ENCODE results near the gene CNOT3.
"Not testable (repeated sequence)": the region's sequence is repeated elsewhere in the genome, so short reads cannot be mapped to it uniquely, and the experiment has no call there.

CNOT3 gene

DNA sequence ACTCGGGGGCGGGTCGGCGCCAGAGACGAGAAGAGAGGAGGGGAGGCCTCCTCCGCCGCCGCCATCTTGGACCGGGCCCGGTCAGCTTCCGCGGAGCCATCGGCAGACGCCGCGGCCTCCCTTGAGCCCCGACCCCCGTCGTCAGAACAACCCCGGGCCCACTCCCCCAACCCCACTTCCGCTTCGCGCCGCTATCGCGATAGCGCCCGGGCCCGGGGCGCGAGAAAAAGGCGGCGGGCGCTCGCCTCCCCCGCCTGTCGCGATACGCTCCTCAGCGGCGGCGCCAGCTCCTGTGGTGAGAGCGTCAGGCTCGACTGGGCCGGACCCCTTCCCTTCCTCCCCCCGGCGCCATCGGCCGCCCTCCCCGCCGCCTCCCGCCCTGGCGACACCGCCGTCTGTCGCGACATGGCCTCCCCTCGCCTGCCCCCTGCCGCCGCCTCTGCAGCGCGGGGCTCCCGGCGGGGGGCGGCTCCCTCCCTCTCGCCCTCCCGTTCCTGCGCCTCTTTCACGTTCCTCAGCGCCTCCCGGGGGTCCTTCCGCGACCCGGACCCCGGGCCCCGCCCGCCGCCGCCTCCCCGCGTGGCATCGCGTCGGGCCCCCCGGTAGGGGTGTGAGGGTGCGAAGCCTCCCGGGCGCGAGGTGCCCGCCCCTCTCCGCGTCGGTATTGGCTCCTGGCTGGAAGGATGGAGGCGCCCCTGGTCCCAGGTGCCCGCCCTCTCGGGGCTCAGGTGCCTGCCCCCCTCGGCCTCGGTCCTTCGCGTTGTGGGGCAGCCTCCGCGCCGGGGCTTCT is at the start of gene CNOT3:
TSS of gene CNOT3 (plus strand) at position 64 of the 790 bp plus-strand sequence. CDS start 5,217 bp downstream, outside the sequence.
- intact Hi-C loops (cut with DNase I), result loop anchor here (1.0 to 2.0 kb wide), 2 partner anchors 23 to 35 kb away; partner anchors contain the start of genes NDUFA3, PRPF31 and TFPT
- no peak for DNase-seq

GRCh38 chr19:54094426-54095000 is 43.0 kb upstream of the CNOT3 start:
- intact Hi-C loops (cut with DNase I), result no loop called here
- peak in 3 of 10 donors; percentile 6 to 16 (median 15) for DNase-seq

GRCh38 chr19:54095136-54095858 is 42.3 kb upstream of the CNOT3 start:
- intact Hi-C loops (cut with DNase I), result no loop called here
- DNase-seq, result peak in 3 of 10 donors; percentile 52 to 81 (median 66)

- peak in 8 of 10 donors; percentile 24 to 92 (median 48) for DNase-seq
- intact Hi-C loops (cut with DNase I), result not testable (repeated sequence)
Measured at GRCh38 chr19:54095859-54096616, 41.5 kb upstream of the CNOT3 start.

DNA sequence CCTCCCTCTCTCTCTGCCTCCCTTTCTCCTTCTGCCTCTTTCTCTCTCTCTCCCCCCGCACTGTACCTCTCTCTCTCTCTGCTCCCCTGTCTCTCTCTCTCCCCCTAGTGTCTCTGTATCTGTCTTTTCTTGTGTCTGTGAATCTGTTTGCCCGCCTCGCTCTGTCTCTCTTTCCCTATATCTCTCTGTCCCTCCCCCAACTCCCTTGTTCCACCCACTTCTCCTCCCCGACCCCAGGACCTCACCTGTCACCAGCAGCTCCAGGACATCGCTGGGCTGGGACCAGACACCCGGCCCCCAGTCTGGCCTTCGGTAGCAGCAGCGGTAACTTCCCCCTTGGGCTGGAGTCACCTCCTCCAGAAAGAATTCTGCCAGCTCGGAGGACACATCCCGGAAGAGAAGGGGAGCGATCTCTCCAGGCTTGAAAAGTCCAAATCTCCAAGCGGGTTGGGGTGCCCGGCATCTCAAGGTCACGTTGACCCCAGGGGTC is 40.9 kb upstream of the CNOT3 start:
- intact Hi-C loops (cut with DNase I), result no loop called here
- peak in 3 of 10 donors; percentile 70 to 77 (median 74) for DNase-seq

DNA sequence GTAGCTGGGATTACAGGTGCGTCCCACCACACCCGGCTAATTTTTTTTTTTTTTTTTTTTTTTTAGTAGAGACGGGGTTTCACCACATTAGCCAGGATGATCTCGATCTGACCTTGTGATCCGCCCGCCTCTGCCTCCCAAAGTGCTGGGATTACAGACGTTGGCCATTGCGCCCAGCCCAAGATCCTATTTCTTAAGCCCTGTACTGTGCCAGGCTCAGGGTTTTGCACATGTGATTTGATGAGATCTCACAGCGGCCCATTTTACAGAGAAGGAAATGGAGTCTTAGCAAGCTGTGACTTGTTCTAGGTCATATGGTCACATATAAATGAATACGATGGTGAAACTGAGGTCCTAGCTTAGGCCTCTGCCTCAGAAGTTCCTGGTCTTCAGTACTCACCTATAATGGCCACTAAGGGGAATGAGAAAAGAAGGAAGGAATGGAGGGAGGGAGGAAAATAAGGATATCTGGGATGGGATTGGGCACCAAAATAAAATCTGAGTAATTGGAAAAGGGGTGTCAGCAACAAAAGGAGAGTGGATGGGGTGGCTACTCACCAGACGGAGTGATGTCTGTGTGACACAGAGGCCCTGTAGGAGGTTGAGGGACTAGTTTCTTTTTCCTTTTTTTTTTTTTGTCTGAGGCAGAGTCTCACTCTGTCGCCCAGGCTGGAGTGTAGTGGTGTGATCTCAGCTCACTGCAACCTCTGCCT is 38.2 kb upstream of the CNOT3 start:
- DNase-seq, result peak in 2 of 10 donors; percentile 17 to 31
- intact Hi-C loops (cut with DNase I), result no loop called here

- peak in 2 of 10 donors; percentile 27 to 37 for DNase-seq
- intact Hi-C loops (cut with DNase I), result loop anchor here (10.0 kb wide), 1 partner anchor 115 kb away; no protein-coding TSS in a partner anchor
Measured at GRCh38 chr19:54099903-54100255, 37.7 kb upstream of the CNOT3 start.

- intact Hi-C loops (cut with DNase I), result loop anchor here (10.0 kb wide), 1 partner anchor 116 kb away; no protein-coding TSS in a partner anchor
- peak in 3 of 10 donors; percentile 60 to 78 (median 64) for DNase-seq
Measured at GRCh38 chr19:54100561-54100960, 37.0 kb upstream of the CNOT3 start, which contains the start of gene OSCAR. Gene OSCAR (minus strand): TSS chr19:54100803. CDS start chr19:54100792, 11 bp downstream.

- intact Hi-C loops (cut with DNase I), result loop anchor here (1.0 to 10.0 kb wide), 3 partner anchors 13 to 118 kb away; partner anchors contain the start of genes CNOT3, PRPF31 and TFPT
- DNase-seq, result peak; percentile 96 to 100 (median 98)
Measured at GRCh38 chr19:54102421-54103169, 35.0 kb upstream of the CNOT3 start, which contains the start of gene NDUFA3. Gene NDUFA3 (plus strand): TSS chr19:54102855. CDS start chr19:54102879, 24 bp downstream.

GRCh38 chr19:54104998-54105715 is 32.4 kb upstream of the CNOT3 start:
- peak in 3 of 10 donors; percentile 8 to 55 (median 49) for DNase-seq
- intact Hi-C loops (cut with DNase I), result loop anchor here (10.0 kb wide), 1 partner anchor 120 kb away; no protein-coding TSS in a partner anchor

GRCh38 chr19:54105796-54106195 is 31.8 kb upstream of the CNOT3 start:
- peak in 3 of 10 donors; percentile 18 to 55 (median 34) for DNase-seq
- intact Hi-C loops (cut with DNase I), result loop anchor here (10.0 kb wide), 1 partner anchor 121 kb away; no protein-coding TSS in a partner anchor

DNA sequence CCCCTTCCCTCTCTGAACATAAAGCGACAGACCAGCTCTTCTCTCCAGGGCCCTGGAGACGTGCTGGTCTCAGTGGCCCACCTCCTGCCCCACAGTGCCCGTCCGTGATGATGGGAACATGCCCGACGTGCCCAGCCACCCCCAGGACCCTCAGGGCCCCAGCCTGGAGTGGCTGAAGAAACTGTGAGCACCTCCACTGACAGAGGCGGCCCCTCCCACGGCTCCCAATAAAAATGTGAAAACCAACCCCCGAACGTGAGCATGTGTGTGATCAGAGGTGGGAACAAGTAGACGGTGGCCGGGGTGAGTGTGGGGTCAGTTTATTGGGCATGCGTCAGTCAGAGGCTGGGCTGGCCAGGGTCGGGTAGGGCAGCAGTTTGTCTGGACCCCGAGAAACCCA is 30.8 kb upstream of the CNOT3 start:
- peak in 2 of 10 donors; percentile 44 to 50 for DNase-seq
- intact Hi-C loops (cut with DNase I), result loop anchor here (10.0 kb wide), 1 partner anchor 122 kb away; no protein-coding TSS in a partner anchor

DNA sequence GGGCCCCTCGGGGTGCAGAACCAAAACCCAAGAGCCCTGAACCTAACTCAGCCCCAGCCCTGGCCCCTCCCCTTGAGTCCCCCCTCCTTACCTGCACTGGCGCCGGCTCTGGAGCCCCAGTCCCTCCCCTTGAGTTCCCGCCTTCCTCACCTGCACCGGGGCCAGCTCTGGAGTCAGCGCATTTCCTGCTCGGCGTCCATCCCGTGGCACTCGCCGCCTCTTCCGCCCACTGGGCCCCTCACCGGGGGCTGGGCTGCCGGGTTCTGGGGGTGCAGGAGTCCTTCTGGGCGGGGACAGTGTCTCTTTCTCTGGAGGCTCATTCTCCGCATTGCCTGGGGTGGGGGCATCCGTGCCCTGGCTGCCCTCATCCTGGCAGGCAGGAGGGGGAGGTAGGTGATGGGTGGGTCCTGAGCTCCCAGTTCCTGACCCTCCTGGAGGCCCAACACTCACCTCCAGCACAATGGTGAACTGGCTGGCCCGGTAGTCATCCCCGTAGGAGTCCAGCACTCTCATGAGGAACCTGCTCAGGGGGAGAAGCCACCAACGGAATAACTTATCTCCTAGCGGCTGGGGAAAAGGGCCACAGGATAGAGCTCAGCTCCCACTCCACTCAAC is 29.6 kb upstream of the CNOT3 start:
- intact Hi-C loops (cut with DNase I), result loop anchor here (10.0 kb wide), 1 partner anchor 123 kb away; no protein-coding TSS in a partner anchor

GRCh38 chr19:54108496-54108895 is 29.1 kb upstream of the CNOT3 start:
- intact Hi-C loops (cut with DNase I), result loop anchor here (10.0 kb wide), 1 partner anchor 124 kb away; no protein-coding TSS in a partner anchor

More for the DNA sequence above, 29.6 kb upstream of the CNOT3 start:
- DNase-seq, result peak in 3 of 10 donors; percentile 48 to 66 (median 52)

GRCh38 chr19:54109651-54110050 is 27.9 kb upstream of the CNOT3 start:
- intact Hi-C loops (cut with DNase I), result loop anchor here (10.0 kb wide), 1 partner anchor 125 kb away; no protein-coding TSS in a partner anchor

More at GRCh38 chr19:54108496-54108895, 29.1 kb upstream of the CNOT3 start:
- peak in 2 of 10 donors; percentile 14 to 26 for DNase-seq

More at GRCh38 chr19:54109651-54110050, 27.9 kb upstream of the CNOT3 start:
- peak in 3 of 10 donors; percentile 56 to 87 (median 66) for DNase-seq

Data from posterior cingulate gyrus (tissue), 11 donors.